ENCODE results near the gene XK.

- TF ChIP-seq CTCF (conservative IDR thresholded peaks at IDR 0.05; ENCODE audit: low read depth, low read length) (no peak), EZH2 (IDR thresholded peaks at IDR 0.05; ENCODE audit: borderline replicate concordance, low read depth, low read length, poor library complexity, severe bottlenecking) (no peak)
Measured at GRCh38 chrX:37653397-37654085, 32.0 kb upstream of the XK start.
